GM12892 (cell line): ENCODE measurements around the gene BCORL1. TPM values are rescaled to one million over a fixed set of nuclear protein-coding genes. Genes with fewer than 3 reads are reported as not detected.
A peak's percentile ranks its signal among the peaks of the same experiment; 100 is the strongest.

Experiments used
- DNase-seq: peaks from one replicate; pipeline ENCODE4 v3.0.0; 2011; ENCODE audit not compliant: insufficient read length
- FAIRE-seq: peaks from 2 replicates; lab custom pipeline; 2011; peaks lifted over from hg19 to GRCh38; lab: Jason Lieb, UNC
- POLR2A ChIP-seq: IDR thresholded peaks from 2 replicates; pipeline ENCODE4 v1.6.1; 2011; ENCODE audit warnings: low read depth, low read length, control low read depth
- POLR2AphosphoS5 ChIP-seq: IDR thresholded peaks from 2 replicates; pipeline ENCODE4 v1.6.1; 2011; ENCODE audit warnings: low read depth, low read length, control low read depth
- TAF1 ChIP-seq: IDR thresholded peaks from 2 replicates; pipeline ENCODE4 v1.6.1; 2011; ENCODE audit warnings: low read depth, mild to moderate bottlenecking, control low read depth, low read length, borderline replicate concordance
- polyA plus RNA-seq: library from polyadenylated mRNA; unstranded; fragments of >200 nt; gene quantifications from one replicate; pipeline ENCODE4 v1.2.1, GENCODE V29; 2012; ENCODE audit warnings: missing spikeins, inconsistent platforms; ENCODE audit not compliant: missing spikeins

Gene BCORL1, protein sequence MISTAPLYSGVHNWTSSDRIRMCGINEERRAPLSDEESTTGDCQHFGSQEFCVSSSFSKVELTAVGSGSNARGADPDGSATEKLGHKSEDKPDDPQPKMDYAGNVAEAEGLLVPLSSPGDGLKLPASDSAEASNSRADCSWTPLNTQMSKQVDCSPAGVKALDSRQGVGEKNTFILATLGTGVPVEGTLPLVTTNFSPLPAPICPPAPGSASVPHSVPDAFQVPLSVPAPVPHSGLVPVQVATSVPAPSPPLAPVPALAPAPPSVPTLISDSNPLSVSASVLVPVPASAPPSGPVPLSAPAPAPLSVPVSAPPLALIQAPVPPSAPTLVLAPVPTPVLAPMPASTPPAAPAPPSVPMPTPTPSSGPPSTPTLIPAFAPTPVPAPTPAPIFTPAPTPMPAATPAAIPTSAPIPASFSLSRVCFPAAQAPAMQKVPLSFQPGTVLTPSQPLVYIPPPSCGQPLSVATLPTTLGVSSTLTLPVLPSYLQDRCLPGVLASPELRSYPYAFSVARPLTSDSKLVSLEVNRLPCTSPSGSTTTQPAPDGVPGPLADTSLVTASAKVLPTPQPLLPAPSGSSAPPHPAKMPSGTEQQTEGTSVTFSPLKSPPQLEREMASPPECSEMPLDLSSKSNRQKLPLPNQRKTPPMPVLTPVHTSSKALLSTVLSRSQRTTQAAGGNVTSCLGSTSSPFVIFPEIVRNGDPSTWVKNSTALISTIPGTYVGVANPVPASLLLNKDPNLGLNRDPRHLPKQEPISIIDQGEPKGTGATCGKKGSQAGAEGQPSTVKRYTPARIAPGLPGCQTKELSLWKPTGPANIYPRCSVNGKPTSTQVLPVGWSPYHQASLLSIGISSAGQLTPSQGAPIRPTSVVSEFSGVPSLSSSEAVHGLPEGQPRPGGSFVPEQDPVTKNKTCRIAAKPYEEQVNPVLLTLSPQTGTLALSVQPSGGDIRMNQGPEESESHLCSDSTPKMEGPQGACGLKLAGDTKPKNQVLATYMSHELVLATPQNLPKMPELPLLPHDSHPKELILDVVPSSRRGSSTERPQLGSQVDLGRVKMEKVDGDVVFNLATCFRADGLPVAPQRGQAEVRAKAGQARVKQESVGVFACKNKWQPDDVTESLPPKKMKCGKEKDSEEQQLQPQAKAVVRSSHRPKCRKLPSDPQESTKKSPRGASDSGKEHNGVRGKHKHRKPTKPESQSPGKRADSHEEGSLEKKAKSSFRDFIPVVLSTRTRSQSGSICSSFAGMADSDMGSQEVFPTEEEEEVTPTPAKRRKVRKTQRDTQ (N-terminal part only)
- 0.83 TPM for polyA plus RNA-seq

DNA sequence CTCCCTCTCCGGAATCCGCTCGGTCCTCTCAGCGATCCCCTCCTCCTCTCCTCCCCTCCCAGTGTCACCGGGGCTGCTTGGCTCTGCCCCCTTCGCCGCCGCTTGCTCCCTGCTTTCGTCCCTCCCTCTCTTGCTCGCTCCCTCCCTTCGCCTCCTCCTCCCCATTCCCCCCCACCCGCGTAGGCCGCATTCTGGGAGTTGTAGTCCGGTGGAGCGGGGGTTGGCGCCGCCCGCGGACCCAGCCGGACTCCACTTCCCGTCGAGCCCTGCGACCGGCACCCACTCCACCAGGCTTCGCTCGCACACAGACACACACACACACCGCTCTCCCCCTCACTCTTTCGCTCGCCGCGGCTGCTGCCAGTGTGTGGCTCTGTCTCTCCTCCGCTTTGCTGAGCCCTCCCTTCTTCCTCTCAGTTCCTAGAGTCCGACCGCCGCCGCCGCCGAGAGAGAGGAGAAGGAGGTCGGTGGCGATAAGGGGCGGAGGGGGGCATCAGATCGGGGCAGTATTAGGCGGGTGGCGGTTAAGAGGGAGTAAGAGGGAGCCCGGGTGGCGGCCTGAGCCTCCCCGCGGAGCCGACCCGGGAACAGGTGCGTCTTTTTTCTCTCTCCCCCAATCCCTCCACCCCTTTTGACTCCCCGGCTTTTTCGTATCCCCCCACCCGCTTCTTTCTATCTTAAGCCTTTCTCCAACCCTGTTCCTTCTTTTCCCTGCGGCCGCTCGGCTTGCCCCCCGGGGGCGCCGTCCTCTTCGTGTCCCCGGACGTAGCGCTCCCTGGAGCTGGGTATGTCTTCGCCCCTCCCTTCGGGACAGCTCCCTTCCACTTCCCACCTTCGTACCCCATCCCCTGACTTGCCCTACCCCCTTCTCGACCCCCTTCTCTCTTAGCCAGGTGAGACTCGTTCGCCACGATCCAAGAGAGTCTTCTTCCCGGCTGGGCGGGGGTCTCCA, at the start of gene BCORL1:
Gene BCORL1 (plus strand): TSS at position 336 of the 952 bp plus-strand sequence. CDS start 22,597 bp downstream, outside the sequence.
- TF ChIP-seq TAF1: peak; percentile 68; the same call in 1 of the 2 replicates
- peak; percentile 65 for TF ChIP-seq POLR2AphosphoS5
- peak; percentile 76; the same call in 1 of the 2 replicates for TF ChIP-seq POLR2A
- peak; percentile 93 for FAIRE-seq
- DNase-seq: peak; percentile 83

DNA sequence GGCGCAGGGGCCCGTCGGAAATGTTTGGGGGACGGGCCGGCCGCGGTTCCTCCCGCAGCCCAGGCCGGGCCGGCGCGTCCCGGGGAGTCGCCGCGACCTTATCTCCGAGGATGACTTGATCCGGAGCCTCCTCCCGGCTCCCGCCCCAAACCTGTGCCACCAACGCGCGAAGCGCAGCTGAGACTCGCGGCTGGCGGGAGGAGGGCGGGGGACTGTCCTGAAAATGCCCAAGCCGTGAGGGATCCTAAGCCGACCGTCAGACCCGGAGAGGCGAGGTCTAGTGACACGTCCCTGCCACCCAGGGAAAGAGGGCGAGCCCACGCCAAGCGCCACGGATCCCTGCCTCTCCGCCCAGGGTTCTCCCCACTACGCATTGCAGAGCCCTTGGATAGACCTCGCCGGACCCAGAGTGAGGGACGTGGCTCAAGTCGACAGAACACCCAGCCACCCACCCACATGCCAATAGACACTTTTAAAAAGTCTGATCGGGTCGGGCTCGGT, 49.6 kb upstream of the BCORL1 start:
- FAIRE-seq (no peak), DNase-seq (peak; percentile 27)
- TF ChIP-seq TAF1 (no peak), POLR2AphosphoS5 (no peak), POLR2A (no peak)

DNA sequence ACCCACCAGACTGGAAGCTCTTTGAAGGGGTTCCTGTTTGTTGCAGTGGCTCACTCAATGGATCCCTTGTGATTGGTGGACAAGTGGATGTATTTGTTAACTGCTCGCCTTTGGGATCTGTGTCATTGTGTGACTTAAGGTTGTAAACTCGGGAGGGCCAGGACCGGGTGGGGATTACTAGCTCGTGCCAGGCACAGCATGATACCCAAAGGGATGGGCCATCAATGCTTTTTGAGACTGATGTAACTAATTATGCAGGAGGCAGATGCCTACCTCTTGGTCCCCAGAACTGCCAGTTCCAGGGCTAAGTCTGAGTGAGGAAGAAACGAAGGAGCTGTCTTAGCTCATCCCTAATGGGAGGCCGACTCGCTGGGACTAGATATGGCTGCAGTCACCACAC, 48.7 kb upstream of the BCORL1 start:
- FAIRE-seq (no peak), DNase-seq (no peak)
- TF ChIP-seq TAF1 (no peak), POLR2A (no peak), POLR2AphosphoS5 (no peak)

DNA sequence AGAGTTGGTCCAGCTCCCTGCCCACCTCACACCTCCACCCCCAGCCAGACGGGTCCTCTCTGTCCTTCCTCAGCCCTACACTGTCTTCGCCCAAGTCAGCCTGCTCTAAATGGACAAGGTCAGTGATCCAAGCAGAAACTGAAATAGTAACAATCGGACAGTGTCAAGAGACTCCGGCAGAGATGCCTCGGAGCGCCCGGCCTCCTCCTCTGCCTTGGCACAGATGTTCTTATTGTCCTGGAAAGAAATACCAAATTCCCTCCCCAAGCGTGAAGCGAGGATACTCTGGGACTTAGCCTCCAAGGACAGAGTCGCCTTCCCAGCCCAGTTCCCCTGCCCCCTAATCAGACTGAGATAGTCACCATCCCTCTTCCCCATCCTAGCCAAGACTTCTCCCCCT, 48.0 kb upstream of the BCORL1 start:
- TF ChIP-seq TAF1 (no peak), POLR2AphosphoS5 (no peak), POLR2A (no peak)
- DNase-seq: no peak
- no peak for FAIRE-seq

DNA sequence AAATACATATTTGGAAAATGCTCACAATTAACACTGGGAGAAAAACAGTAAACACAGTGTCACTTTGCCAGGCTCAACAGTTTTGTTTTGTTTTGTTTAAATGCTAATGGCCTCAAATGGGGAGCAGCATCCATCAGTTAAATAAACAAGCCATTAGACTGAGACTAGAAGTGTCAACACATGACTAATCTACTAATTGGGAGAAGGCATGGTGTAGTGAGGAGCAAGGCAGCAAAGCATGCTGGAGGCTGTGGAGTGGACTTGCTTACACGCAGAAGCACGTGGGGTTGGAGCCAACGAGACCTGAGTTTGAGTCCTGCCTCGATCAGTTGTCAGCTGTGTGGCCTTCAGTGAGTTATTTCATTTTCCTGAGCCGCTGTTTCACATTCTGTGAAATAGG, 47.5 kb upstream of the BCORL1 start:
- TF ChIP-seq TAF1: no peak
- TF ChIP-seq POLR2A: no peak
- no peak for TF ChIP-seq POLR2AphosphoS5
- DNase-seq (no peak), FAIRE-seq (peak; percentile 21)

DNA sequence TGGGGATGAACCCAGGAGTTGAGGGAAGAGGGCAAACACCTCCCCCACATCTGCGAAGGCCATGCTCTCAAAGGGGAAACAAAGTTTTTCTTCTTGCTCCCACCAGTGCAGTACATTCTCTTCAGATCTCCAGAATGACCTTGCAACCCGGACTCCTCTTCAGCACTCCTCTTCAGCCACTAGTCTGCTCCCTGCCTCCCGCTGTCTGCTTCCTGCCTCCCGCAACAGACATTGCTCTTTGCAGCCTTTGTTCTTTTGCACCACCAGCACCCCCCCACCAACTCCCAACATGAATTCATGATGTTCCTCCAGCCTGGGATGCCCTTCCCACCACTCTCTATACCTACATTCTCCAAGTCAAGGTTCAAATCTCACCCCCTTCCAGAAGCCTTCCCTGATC, 44.4 kb upstream of the BCORL1 start:
- FAIRE-seq: no peak
- no peak for DNase-seq
- TF ChIP-seq POLR2A (no peak), TAF1 (no peak), POLR2AphosphoS5 (no peak)

DNA sequence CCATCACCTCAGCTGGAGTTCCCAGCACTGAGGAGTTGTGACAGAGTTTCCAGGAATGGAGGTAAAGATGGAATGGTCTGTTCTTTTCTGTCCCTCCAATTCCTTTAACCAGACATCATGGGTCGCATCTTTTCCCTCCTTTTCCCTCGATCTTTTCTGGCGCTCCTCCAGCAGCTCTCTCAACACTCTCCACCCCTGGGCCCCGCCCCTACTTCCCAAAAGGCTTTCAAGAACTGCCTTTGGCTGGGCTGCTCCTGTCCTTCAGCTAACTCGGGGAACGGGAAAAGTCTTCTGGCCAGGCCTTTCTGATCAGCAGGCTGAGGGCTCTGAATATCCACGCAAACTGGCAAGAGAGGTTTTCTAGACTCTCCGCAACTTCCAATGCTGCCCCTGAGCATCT, 42.4 kb upstream of the BCORL1 start:
- DNase-seq (no peak), FAIRE-seq (no peak)
- TF ChIP-seq POLR2A (no peak), POLR2AphosphoS5 (no peak), TAF1 (no peak)

DNA sequence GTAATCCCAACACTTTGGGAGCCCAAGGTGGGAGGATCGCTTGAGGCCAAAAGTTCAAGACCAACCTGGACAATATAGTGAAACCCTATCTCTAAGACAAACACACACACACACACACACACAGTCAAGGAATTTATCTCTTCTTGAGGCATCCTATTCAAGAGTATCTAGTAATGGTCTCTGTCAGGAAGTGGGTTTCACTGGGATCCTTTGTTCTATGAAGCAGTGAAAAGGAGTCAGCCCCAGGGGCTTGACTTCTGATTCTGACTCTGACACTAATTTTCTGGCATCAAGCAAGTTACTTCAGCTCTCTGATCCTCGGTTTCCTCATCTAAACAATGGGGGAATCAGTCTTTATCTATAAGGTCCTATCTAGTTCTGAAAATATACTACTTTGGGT, 41.7 kb upstream of the BCORL1 start:
- FAIRE-seq (no peak), DNase-seq (no peak)
- TF ChIP-seq POLR2A (no peak), TAF1 (no peak), POLR2AphosphoS5 (no peak)

DNA sequence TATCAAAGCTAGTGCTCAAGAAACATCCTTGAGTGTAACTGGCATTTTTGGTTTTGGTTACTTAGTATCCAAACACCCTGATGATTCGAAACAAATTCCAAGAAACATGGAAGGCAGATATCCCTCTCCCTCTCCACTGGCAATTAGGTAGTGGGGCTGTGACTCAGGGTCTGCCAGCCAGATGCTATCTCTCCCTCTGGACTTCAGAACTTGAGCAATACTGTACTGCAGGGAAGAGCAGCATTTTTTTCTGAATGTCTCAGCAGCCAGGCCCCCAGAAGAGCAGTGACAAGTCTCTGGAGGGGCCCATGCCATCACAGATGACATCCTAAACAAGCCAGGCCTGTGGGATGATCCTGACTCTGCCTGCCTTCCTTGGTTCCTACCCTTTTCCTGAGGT, 37.3 kb upstream of the BCORL1 start:
- no peak for FAIRE-seq

DNA sequence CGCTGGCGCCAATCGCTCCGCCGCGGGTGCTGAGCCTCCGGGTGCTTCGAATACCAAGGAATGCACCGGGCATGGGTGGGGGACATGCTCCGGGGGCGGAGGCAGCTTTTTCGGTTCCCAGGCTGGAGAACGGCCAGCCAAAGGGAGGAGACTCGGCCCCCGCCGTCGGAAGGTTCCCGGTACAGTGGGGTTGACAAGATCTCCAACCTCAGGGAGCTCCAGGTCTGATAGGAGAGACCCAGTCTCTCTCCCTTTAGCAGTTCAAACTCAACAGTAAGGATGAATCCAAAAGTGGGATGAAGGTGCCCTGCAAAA, 29.1 kb upstream of the BCORL1 start:
- no peak for DNase-seq
- FAIRE-seq: no peak

More for the DNA sequence above, 37.3 kb upstream of the BCORL1 start:
- TF ChIP-seq POLR2A: no peak
- TF ChIP-seq TAF1: no peak
- no peak for TF ChIP-seq POLR2AphosphoS5
- no peak for DNase-seq

More for the DNA sequence above, 29.1 kb upstream of the BCORL1 start:
- no peak for TF ChIP-seq POLR2A
- TF ChIP-seq POLR2AphosphoS5: no peak
- TF ChIP-seq TAF1: no peak
